WTC11 (cell line): Measurements from ENCODE around the gene APOE. TPM values are rescaled to one million over a fixed set of nuclear protein-coding genes. Genes with fewer than 3 reads are reported as not detected.

ENCODE experiments used
- ATAC-seq: fragments of 200-7000 bp; cut with Tn5 transposase; 2 replicates; pipeline ENCODE4 v1.10.0; 2021; ENCODE audit warnings: mild to moderate bottlenecking, moderate library complexity
- CTCF ChIA-PET: fragments of 300-600 bp; sonication (Branson Sonifier 250); formaldehyde crosslinking; loops from one replicate; lab custom pipeline; 2021; ENCODE audit warnings: antibody characterized with exemption; lab: Charles Lee
- POLR2A ChIA-PET: fragments of 350-600 bp; sonication (Branson Sonifier 250); formaldehyde crosslinking; loops from one replicate; lab custom pipeline; 2021; ENCODE audit warnings: antibody characterized with exemption; lab: Charles Lee
- DNase-seq: peaks from one replicate; pipeline ENCODE4 v3.0.0; 2021; ENCODE audit warnings: low spot score
- H3K27ac Mint-ChIP-seq: 2 replicates; pipeline ENCODE4 v1.8.0; 2021; ENCODE audit warnings: mixed read lengths
- H3K27me3 Mint-ChIP-seq: 2 replicates; pipeline ENCODE4 v1.8.0; 2021; ENCODE audit warnings: low read depth, mild to moderate bottlenecking, moderate library complexity, mixed read lengths
- H3K36me3 Mint-ChIP-seq: 2 replicates; pipeline ENCODE4 v1.8.0; 2021; ENCODE audit warnings: mixed read lengths
- H3K4me1 Mint-ChIP-seq: 2 replicates; pipeline ENCODE4 v1.8.0; 2022; ENCODE audit warnings: mixed read lengths
- H3K4me3 Mint-ChIP-seq: 2 replicates; pipeline ENCODE4 v1.8.0; 2021; ENCODE audit warnings: mild to moderate bottlenecking, moderate library complexity, mixed read lengths
- H3K9me3 Mint-ChIP-seq: 2 replicates; pipeline ENCODE4 v1.8.0; 2021; ENCODE audit warnings: mixed read lengths
- AFF4 ChIP-seq: sonication (generic); formaldehyde crosslinking; IDR thresholded peaks from 2 replicates; pipeline ENCODE4 v1.8.1; 2023; ENCODE audit warnings: mild to moderate bottlenecking, missing genetic modification reagents, borderline replicate concordance
- CTCF ChIP-seq: fragments of 200-600 bp; IDR thresholded peaks from 2 replicates; pipeline ENCODE4 v1.8.0; 2022; ENCODE audit warnings: antibody characterized with exemption
- ELF4 ChIP-seq: sonication (generic); formaldehyde crosslinking; IDR thresholded peaks from 2 replicates; pipeline ENCODE4 v1.8.1; 2022; ENCODE audit warnings: low read depth, mild to moderate bottlenecking, moderate library complexity, missing genetic modification reagents
- ERG ChIP-seq: fragments of 250-450 bp; sonication (Bioruptor Pico); IDR thresholded peaks from 2 replicates; pipeline ENCODE4 v1.8.0; 2021; ENCODE audit warnings: mild to moderate bottlenecking
- FOXK1 ChIP-seq: sonication (generic); formaldehyde crosslinking; IDR thresholded peaks from 2 replicates; pipeline ENCODE4 v1.8.0; 2022; ENCODE audit warnings: mild to moderate bottlenecking, moderate library complexity, missing genetic modification reagents
- IRF1 ChIP-seq: sonication (generic); formaldehyde crosslinking; IDR thresholded peaks from 2 replicates; pipeline ENCODE4 v1.8.0; 2023; ENCODE audit warnings: missing genetic modification reagents
- NFE2L1 ChIP-seq: sonication (generic); formaldehyde crosslinking; IDR thresholded peaks from 2 replicates; pipeline ENCODE4 v1.8.1; 2023; ENCODE audit warnings: missing genetic modification reagents
- SOX15 ChIP-seq: fragments of 250-450 bp; sonication (Bioruptor Pico); IDR thresholded peaks from 2 replicates; pipeline ENCODE4 v1.9.0; 2021; ENCODE audit warnings: mild to moderate bottlenecking
- TP53 ChIP-seq: sonication (generic); formaldehyde crosslinking; IDR thresholded peaks from 2 replicates; pipeline ENCODE4 v1.8.1; 2023; ENCODE audit warnings: mild to moderate bottlenecking, missing genetic modification reagents
- USF1 ChIP-seq: sonication (generic); formaldehyde crosslinking; IDR thresholded peaks from 2 replicates; pipeline ENCODE4 v1.8.0; 2022; ENCODE audit warnings: mild to moderate bottlenecking, missing genetic modification reagents
- ZBTB21 ChIP-seq: sonication (generic); formaldehyde crosslinking; IDR thresholded peaks from 2 replicates; pipeline ENCODE4 v1.8.1; 2023; ENCODE audit warnings: mild to moderate bottlenecking, missing genetic modification reagents, borderline replicate concordance
- ZNF263 ChIP-seq: sonication (generic); formaldehyde crosslinking; IDR thresholded peaks from 2 replicates; pipeline ENCODE4 v1.8.1; 2022; ENCODE audit warnings: low read depth, mild to moderate bottlenecking, moderate library complexity, missing genetic modification reagents
- ZNF281 ChIP-seq: sonication (generic); formaldehyde crosslinking; IDR thresholded peaks from 2 replicates; pipeline ENCODE4 v1.8.0; 2023; ENCODE audit warnings: mild to moderate bottlenecking, missing genetic modification reagents
- ZNF512 ChIP-seq: sonication (generic); formaldehyde crosslinking; IDR thresholded peaks from 2 replicates; pipeline ENCODE4 v1.8.1; 2022; ENCODE audit warnings: missing genetic modification reagents, borderline replicate concordance
- ZNF532 ChIP-seq: fragments of 250-450 bp; sonication (Bioruptor Pico); IDR thresholded peaks from 2 replicates; pipeline ENCODE4 v1.9.0; 2021; ENCODE audit warnings: mild to moderate bottlenecking, borderline replicate concordance
- total RNA-seq: library from RNA; stranded (reverse); gene quantifications from 3 replicates; pipeline ENCODE4 v1.2.3, GENCODE V29; 2021

APOE gene
- total RNA-seq, 1 experiment from 2014 or later: 824 TPM

GRCh38 chr19:44892932-44893331, 12.7 kb upstream of the APOE start:
- ChIA-PET POLR2A (interaction anchor here (1.0 kb wide), 1 partner anchor 85 kb away, joined by 3 read pairs; no protein-coding TSS in a partner anchor), CTCF (interaction anchor here (0.6 to 1.1 kb wide), 3 partner anchors 12 to 169 kb away, joined by 3 to 5 read pairs (median 5); no protein-coding TSS in a partner anchor)
- Mint-ChIP-seq H3K4me3 (peak overlapping the region; percentile 93), H3K27ac (peak overlapping the region; percentile 96), H3K27me3 (no peaks in the 10 kb centered on the region; the same call in 1 of the 2 replicates), H3K4me1 (peaks cover 21% of the 10 kb centered on the region), H3K9me3 (no peaks in the 10 kb centered on the region), H3K36me3 (peaks cover 59% of the 10 kb centered on the region)
- ATAC-seq (no peak), DNase-seq (no peak)
- TF ChIP-seq ELF4 (CRISPR knock-in tag) (no peak), ZNF263 (CRISPR knock-in tag) (no peak), ZNF281 (CRISPR knock-in tag) (no peak), SOX15 (CRISPR knock-in tag) (no peak), NFE2L1 (CRISPR knock-in tag) (no peak), ERG (CRISPR knock-in tag) (no peak), ZBTB21 (no peak), CTCF (no peak), TP53 (no peak), AFF4 (no peak), FOXK1 (CRISPR knock-in tag) (no peak)

- H3K9me3 Mint-ChIP-seq: no peaks in the 10 kb centered on the region
- ChIA-PET CTCF (interaction anchor here (1.1 kb wide), 1 partner anchor 170 kb away, joined by 3 read pairs; no protein-coding TSS in a partner anchor), POLR2A (interaction anchor here (1.0 kb wide), 1 partner anchor 86 kb away, joined by 3 read pairs; no protein-coding TSS in a partner anchor)
- no peaks in the 10 kb centered on the region; the same call in 1 of the 2 replicates for H3K27me3 Mint-ChIP-seq
- DNase-seq: no peak
- peaks cover 58% of the 10 kb centered on the region for H3K36me3 Mint-ChIP-seq
- H3K4me3 Mint-ChIP-seq: peak overlapping the region; percentile 93
- ATAC-seq: no peak
- H3K4me1 Mint-ChIP-seq: peaks cover 21% of the 10 kb centered on the region
- H3K27ac Mint-ChIP-seq: no peak overlapping the region
- no peak for TF ChIP-seq USF1
- no peak for TF ChIP-seq ZNF532
- no peak for TF ChIP-seq ZNF512 (CRISPR knock-in tag)
- TF ChIP-seq IRF1 (CRISPR knock-in tag): no peak
These were observed 12.1 kb upstream of the APOE start for GRCh38 chr19:44893332-44894051.
